GM19099 (cell line): ENCODE measurements around the gene GLYR1.

Experiments used
- POLR2A ChIP-seq: IDR thresholded peaks from 3 replicates; pipeline ENCODE4 v1.6.1; 2011; ENCODE audit warnings: low read depth; ENCODE audit not compliant: insufficient read length; ENCODE audit errors: extremely low read depth

Gene GLYR1

DNA sequence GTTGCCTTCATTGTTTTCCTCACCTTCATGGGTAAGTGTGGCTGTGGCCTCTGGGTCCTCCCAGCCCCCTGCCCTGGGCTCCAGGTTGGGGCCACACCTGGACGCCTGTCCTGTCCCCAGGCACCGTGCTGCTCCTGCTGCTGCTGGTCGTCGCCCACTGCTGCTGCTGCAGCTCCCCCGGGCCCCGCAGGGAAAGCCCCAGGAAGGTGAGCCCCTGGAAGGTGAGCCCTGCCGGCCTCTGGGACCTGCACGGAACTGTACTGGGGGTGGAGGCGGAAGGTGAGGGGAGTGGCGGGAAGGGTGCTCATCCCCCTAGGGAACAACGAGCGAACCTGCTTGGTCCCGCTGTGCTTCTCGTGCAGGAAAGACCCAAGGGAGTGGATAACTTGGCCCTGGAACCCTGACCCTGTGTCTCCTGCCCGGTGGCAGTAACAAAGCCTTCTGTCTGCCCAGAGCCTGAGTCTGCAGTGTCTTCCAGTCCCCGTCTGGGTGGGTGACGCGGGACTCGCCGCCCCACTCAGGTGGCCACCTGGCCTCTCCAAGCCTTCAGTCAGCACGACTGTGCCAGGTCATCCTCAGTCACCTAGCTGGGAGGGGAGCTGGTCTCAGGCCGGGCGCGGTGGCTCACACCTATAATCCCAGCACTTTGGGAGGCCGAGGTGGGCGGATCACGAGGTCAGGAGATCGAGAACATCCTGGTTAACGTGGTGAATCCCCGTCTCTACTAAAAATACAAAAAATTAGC lies 51.1 kb downstream of the GLYR1 start:
- no peak for TF ChIP-seq POLR2A

DNA sequence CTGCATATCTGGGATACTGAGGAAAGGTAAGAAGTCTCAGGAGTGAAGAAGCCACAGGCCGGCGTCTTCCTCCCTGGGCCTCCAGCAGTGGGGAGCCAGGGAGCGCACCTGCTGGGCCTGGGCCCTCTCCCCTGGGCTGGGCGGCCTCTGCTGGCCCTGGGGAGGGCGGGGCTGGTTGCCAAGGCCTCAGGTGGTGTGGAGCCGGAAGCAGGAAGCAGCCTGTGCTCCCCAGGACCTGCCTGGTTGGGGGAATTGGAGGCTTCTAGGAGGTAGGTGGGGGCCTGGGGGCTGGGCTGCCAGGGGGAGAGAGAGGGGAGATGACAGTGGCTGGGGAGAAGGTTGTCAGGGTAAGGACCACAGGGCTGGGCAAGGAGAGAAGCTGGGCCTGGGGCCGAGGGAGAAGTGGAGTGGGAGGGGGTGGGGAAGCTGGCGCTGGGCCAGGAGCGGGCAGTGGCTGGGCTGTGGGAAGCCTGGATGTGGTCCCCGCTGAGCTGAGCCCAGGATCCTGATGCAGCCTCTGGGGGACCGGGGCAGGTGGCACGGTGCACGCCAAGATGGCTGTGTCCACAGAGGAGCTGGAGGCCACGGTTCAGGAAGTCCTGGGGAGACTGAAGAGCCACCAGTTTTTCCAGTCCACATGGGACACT lies 51.8 kb downstream of the GLYR1 start, which contains the start of gene SMIM22:
SMIM22 (plus strand) TSS at position 189 of the 647 bp plus-strand sequence; CDS start at position 555, 366 bp downstream.
- TF ChIP-seq POLR2A: no peak

DNA sequence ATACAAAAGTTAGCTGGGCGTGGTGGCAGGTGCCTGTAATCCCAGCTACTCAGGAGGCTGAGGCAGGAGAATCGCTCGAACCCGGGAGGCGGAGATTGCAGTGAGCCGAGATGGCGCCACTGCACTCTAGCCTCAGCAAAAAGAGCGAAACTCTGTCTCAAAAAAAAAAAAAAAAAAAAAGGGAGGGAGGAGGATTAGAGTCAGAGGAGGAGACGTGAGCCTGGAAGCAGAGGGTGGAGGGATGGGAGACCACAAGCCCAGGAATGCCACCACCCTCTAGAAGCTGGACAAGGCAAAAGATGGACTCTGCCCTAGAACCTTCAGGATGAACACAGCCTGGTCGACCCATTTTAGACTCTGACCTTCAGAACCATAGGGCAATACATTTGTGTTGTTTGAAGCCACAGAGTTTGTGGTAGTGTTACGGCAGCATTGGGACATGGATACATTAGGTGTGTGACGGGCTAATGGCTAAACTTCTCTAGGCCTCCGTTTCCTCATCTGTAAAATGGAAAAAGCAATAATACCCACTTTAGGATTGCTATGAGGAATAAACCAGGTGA lies 54.1 kb downstream of the GLYR1 start:
- TF ChIP-seq POLR2A: no peak

DNA sequence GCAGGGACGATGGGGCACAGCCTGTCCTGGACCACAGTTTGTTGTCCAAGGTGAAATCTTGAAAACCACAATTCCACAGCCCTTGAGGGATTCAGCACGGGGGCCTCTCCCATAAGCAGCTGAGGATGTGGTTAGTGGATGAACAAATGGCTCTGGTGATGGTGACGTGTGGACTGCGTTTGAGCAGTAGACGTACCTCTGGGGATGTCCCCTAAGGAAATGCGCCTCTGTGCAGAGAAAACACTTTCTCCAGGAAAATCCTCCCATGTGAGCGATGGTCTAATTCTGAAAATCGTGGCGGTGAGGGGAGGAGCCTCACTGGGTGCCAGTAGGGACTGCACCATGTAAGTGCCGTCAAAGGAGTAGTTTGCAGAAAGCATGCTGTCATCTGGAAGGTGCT lies 56.2 kb downstream of the GLYR1 start:
- TF ChIP-seq POLR2A: no peak

DNA sequence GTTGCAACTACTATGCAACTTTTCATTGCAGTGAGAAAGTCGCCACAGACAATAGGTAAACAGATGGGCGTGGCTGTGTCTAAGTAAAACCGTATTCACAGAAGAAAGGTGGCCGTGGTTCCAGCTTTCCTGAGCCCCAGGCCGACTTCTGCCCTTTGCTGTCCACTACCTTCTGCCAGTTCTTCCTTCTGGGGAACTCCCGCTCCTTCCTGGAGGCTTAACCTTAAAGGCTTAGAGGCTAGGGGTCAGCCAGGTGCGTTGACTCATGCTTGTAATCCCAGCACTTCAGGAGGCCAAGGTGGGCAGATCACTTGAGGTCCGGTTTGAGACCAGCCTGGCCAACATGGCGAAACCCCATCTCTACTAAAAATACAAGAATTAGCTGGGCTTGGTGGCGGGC lies 56.8 kb downstream of the GLYR1 start:
- no peak for TF ChIP-seq POLR2A

DNA sequence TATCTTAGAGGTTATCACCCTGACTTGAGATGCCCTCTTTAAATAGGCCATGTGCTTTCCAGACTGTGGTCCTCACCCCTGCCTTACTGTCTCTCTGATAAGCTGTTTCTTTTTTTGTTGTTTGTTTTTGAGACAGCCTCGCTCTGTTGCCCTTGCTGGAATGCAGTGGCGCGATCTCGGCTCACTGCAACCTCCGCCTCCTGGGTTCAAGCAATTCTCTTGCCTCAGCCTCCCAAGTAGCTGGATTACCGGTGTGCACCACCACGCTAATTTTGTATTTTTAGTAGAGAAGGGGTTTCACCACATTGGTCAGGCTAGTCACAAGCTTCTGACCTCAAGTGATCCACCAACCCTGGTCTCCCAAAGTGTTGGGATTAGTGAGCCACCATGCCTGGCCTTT lies 58.2 kb downstream of the GLYR1 start:
- TF ChIP-seq POLR2A: no peak

DNA sequence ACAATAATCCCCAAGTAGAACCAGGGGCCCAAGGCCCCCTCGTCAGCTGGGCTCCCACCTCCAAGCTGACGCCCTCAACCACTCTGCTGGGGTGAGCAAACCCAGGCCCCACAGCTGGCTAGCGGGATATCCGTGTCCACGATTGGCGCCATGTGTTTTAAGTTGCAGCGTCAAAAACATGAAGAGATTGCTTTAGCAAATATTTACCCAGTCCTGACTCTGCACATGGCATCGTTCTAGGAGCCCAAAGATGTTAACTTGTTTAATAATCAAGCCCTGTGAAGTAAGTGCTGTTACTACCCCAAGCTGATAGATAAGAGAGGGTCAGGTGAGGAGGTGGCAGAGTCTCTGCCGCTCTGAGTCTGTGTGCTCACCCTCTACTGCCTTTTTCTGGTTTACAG lies 58.6 kb downstream of the GLYR1 start:
- no peak for TF ChIP-seq POLR2A

DNA sequence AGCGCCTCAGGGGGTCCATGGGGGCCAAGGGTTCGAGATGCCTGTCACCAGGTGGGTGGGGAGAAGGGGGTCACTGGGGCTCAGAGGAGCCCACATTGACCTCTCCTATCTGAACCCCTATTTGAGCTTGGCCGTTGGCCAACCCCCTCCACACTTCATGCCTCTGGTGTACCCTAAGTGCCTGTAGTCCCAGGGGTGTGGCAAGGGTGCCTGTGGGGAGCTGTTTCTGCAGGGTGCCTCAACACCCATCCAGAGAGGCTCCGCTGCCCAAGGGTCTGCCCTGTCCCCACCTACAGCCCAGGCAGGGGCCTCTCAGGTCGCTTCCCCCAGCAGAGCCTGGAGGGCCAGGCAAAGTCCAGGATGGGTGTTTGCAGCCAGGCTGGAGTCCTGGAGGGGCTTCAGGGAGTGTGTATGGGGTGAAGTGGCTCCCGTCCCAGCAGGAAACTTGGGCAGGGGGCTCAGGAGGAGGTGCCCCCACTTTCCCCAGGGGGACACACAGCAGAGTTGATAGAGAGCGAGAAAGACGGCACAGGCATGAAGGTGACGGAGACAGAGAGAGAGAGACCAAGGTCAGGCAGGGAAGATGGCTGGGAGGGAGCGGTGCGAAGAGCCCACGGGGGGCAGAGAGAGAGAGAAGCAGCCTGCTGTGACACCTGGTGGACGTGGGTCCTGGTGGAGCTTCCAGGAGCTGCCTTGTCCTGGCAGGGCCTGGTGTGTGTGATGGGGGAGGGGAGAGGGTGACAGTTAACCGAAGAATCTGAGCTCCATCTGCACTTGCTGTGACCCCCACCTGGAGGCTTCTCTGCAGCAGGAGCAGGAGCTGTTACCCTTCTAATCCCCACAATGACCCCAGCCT lies 59.2 kb downstream of the GLYR1 start, which contains the start of gene SEPTIN12:
SEPTIN12 (minus strand) TSS at position 719 of the 856 bp plus-strand sequence; CDS start at position 19, 700 bp downstream.
- TF ChIP-seq POLR2A: no peak

DNA sequence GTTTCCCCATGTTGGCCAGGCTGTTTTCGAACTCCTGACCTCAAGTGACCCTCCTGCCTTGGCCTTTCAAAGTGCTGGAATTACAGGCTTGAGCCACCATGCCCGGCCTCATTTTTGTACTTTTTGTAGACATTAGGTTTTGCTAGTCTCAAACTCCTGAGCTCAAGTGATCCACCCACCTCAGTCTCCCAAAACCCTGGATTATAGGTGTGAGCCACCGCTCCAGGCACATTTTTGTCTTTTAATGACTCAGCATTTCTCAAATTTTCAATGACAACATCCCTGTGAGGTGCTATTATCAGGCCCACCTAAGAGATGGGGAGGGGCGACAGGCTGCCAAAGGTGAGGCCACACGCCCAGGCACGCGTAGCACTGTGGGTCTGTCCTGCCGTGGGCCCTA lies 60.0 kb downstream of the GLYR1 start:
- no peak for TF ChIP-seq POLR2A

DNA sequence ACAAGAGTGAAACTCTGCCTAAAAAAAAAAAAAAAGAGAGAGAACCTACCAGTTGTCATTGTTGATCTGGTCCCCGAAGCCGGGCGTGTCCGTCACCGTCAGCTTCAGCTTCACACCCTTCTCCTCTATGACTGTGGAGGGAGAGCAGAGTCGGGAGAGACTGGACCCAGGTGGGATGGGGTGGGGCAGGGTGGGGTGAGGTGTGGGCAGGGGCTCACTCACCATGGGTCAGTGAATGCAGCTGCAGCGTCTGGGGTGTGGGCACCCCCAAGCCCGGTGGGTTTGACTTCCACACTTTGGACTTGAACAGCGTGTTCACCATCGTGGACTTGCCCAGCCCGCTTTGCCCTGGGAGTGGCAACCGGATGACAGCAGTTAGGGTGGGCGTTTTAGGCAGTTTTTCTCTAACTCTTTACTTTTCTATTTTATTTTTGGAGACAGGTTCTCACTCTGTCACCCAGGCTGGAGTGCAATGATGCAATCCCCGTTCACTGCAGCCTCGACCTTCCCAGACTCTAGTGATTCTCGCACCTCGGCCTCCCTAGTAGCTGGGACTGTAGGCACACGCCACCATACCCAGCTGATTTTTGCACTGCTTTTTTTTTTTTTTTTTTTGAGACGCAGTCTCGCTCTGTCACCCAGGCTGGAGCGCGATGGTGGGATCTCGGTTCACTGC lies 61.2 kb downstream of the GLYR1 start:
- no peak for TF ChIP-seq POLR2A

DNA sequence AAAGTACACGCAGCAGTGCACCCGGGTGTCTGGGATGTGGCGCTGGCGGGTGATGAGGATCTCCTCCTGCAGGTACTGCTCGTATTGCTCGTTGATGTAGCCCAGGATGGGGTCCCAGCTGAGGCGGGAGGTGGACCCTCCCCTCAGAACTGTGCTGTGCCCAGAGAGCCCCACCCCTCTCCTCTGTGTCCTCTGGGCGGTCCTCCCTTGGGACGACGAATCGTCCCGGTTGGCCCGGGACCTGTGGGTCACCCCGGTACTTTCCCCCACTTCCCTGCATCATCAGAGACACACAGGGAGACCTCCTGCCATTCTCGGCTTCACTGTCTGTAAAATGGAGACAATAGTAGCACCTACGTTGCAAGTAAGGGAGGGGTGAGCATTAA lies 63.1 kb downstream of the GLYR1 start:
- no peak for TF ChIP-seq POLR2A

DNA sequence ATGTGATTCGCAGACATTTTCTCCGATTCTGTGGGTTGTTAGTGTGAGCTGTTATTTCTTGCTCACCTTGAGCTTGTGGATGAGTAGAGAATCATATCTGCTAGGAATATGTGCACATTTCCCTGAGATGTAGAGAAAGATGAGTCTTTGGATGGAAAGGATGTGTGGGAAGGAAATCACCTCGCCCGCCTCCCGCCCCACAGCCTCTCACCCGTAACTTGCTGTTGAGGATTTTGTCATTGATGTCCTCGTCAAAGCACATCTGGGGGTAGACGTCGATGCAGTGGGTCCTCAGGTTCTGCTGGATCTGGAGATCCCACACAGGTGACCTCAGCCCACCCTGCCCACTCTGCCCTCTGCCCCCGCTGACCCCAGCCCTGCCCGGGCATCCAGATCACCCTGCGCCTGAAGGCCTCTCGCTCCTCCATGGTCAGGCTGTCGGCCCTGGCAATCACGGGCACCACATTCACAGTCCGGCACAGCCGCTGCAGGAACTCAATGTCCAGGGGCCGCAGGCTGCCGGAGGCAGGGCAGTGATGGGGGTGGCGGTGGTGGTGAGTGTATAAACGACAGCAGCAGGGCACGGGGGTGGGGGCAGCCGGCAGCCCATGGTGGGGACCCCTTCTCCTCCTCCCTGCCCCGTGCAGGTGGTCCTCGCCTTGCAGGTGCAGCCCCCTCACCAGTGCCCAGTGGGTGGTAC lies 63.7 kb downstream of the GLYR1 start:
- no peak for TF ChIP-seq POLR2A

DNA sequence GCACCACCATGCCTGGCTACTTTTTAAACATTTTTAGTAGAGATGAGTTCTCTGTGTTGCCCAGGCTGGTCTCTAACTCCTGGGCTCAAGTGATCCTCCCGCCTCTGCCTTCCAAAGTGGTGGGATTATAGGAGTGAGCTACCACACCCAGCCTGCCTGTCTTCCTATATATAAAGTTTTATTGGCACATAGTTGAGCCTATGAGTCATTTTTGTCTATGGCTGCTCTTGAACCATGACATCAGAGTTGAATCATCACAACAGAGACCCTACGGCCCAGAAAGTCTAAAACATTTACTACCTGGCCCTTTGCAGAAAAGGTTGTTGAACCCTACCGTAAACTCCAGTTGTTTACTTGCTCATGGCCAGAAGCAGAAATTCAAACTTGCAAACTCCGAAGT lies 66.9 kb downstream of the GLYR1 start:
- TF ChIP-seq POLR2A: no peak

DNA sequence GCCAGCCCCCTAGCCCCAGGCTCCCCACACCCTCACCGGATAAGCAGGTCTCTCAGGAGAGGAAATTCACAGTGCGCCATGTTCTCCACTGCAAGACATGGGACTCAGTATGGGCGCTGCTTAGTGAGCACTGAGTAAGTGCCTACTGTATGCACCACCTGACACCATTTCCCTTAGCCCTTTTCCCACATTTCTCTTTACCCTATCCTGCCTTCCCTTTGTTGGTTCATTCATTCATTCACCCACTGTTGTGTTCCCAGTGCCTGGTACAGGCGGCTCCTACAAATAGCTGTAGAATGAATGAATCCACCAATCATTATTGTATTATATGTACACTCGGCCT lies 69.1 kb downstream of the GLYR1 start:
- no peak for TF ChIP-seq POLR2A
